Erythroblast (primary cell): Measurements from ENCODE around the gene FANCB.

Source experiments
- GATA1 ChIP-seq: IDR thresholded peaks from 2 replicates; pipeline ENCODE4 v1.6.1; 2011; ENCODE audit warnings: low read depth, mild to moderate bottlenecking, control low read depth, low read length, moderate library complexity
- POLR2A ChIP-seq: IDR thresholded peaks from 2 replicates; pipeline ENCODE4 v1.6.1; 2011; ENCODE audit warnings: mild to moderate bottlenecking, low read length

DNA sequence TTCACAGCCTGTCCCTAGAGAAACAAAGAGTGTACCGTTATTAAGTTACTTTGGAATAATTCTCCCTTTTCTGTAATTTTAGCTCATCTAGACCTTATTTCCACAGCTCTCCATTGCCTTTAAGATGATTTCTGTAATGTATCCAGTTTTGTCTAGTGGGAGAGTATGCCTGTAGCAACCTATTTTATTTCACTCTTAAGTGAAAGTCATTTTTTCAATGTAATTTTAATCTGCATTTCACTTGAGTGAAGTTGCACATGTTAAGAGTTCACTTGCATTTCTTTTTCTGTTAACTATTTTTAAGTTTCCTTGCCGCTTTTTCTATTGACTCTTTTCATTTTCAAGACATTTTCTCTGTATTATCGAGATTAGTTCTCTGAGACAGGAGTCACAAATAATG is 46.5 kb downstream of the FANCB start:
- no peak for TF ChIP-seq POLR2A
- no peak for TF ChIP-seq GATA1
